ENCODE measurements around the gene ANTXR2.

ANTXR2 gene

GRCh38 chr4:79983431-79983830 is 89.6 kb downstream of the ANTXR2 start:
- no peak for TF ChIP-seq CTCF (IDR thresholded peaks at IDR 0.05; ENCODE audit: low read depth, low read length)
- no peak for DNase-seq (ENCODE audit: extremely low read depth, low read depth)

GRCh38 chr4:79982601-79983322 is 90.3 kb downstream of the ANTXR2 start:
- DNase-seq (ENCODE audit: extremely low read depth, low read depth) = peak; percentile 37
- TF ChIP-seq CTCF (IDR thresholded peaks at IDR 0.05; ENCODE audit: low read depth, low read length) = no peak

GRCh38 chr4:79980448-79980847 is 92.6 kb downstream of the ANTXR2 start:
- DNase-seq (ENCODE audit: extremely low read depth, low read depth) = no peak
- no peak for TF ChIP-seq CTCF (IDR thresholded peaks at IDR 0.05; ENCODE audit: low read depth, low read length)

GRCh38 chr4:79979785-79980437 is 93.1 kb downstream of the ANTXR2 start:
- DNase-seq (ENCODE audit: extremely low read depth, low read depth) = no peak
- TF ChIP-seq CTCF (IDR thresholded peaks at IDR 0.05; ENCODE audit: low read depth, low read length) = no peak

- DNase-seq (ENCODE audit: extremely low read depth, low read depth) = no peak
- no peak for TF ChIP-seq CTCF (IDR thresholded peaks at IDR 0.05; ENCODE audit: low read depth, low read length)
Measured at GRCh38 chr4:79977131-79977840, 95.7 kb downstream of the ANTXR2 start.

GRCh38 chr4:79964400-79965211 is 108.4 kb downstream of the ANTXR2 start:
- no peak for TF ChIP-seq CTCF (IDR thresholded peaks at IDR 0.05; ENCODE audit: low read depth, low read length)
- DNase-seq (ENCODE audit: extremely low read depth, low read depth) = no peak
